HCT116 (cell line): Measurements from ENCODE around the gene TLR5. TPM values are rescaled to one million over a fixed set of nuclear protein-coding genes. Genes with fewer than 3 reads are reported as not detected.

Experiments
- ATAC-seq: fragments of 200-7000 bp; cut with Tn5 transposase; 2 replicates; pipeline ENCODE4 v1.9.1; 2020; ENCODE audit warnings: mild to moderate bottlenecking, moderate library complexity
- BruUV-seq: library from RNA; stranded (reverse); fragments of 400-500 nt; replicated peaks from 2 replicates; lab custom pipeline; 2021; lab: Mats Ljungman, UMichigan
- CTCF ChIA-PET: fragments of 300-600 bp; sonication (Branson Sonifier 250); formaldehyde crosslinking; loops from one replicate; lab custom pipeline; 2021; ENCODE audit warnings: antibody characterized with exemption; lab: Charles Lee
- POLR2A ChIA-PET: fragments of 300-600, 350-600 bp; sonication (Branson Sonifier 250); formaldehyde crosslinking; loops from one replicate; lab custom pipeline; 2021; ENCODE audit warnings: antibody characterized with exemption; lab: Charles Lee
- RAD21 ChIA-PET, 2 experiments: fragments of 300-600 bp; sonication (Branson Sonifier 250); formaldehyde crosslinking; loops; one replicate each; lab custom pipeline; 2023; ENCODE audit warnings: low total read pairs in 2 of 2; ENCODE audit not compliant: uncharacterized antibody in 2 of 2, unreplicated experiment in 2 of 2, low non-redundant PET in 1 of 2; lab: Charles Lee
- DNase-seq: peaks from one replicate; pipeline ENCODE4 v3.0.0-alpha.2; 2010; ENCODE audit warnings: low read depth, low spot score
- H2AFZ ChIP-seq: fragments of 200-600 bp; shearing (Covaris generic), sonication (generic); 2 replicates; pipeline ENCODE4 v1.6.1; 2017; ENCODE audit warnings: low read depth, mixed run types, mixed read lengths, antibody characterized with exemption, low read length; ENCODE audit not compliant: poor library complexity, severe bottlenecking
- H3K27ac ChIP-seq: 2 replicates; pipeline ENCODE4 v1.5.1; 2012; ENCODE audit warnings: low read depth, low read length
- H3K27me3 ChIP-seq: fragments of 200-600 bp; sonication (generic); 2 replicates; pipeline ENCODE4 v1.6.1; 2016; ENCODE audit warnings: mixed run types, low read length, mixed read lengths; ENCODE audit not compliant: insufficient read depth
- H3K36me3 ChIP-seq, 2 experiments: fragments of 200-500 bp in 1 of 2; fragments of 200-600 bp in 1 of 2; sonication (Bioruptor generic) in 1 of 2; sonication (generic) in 1 of 2; 2 replicates each; pipeline versions ENCODE4 v1.5.1 to v1.6.1; 2014 to 2016; ENCODE audit warnings: low read length in 2 of 2, inconsistent platforms in 1 of 2, mixed read lengths in 1 of 2, mixed run types in 1 of 2; ENCODE audit not compliant: insufficient read depth in 2 of 2, control insufficient read depth in 1 of 2
- H3K4me1 ChIP-seq, 2 experiments: fragments of 200-600 bp in 1 of 2; sonication (generic) in 1 of 2; 2 replicates each; pipeline versions ENCODE4 v1.5.1 to v1.6.1; 2012 to 2017; ENCODE audit warnings: low read length in 2 of 2, inconsistent platforms in 1 of 2, mild to moderate bottlenecking in 1 of 2, mixed read lengths in 1 of 2, mixed run types in 1 of 2, moderate library complexity in 1 of 2; ENCODE audit not compliant: insufficient read depth in 2 of 2, control insufficient read depth in 1 of 2
- H3K4me2 ChIP-seq: fragments of 200-600 bp; sonication (generic); 2 replicates; pipeline ENCODE4 v1.6.1; 2017; ENCODE audit warnings: mixed run types, low read length, mixed read lengths
- H3K4me3 ChIP-seq, 2 experiments: fragments of 200-600 bp in 1 of 2; sonication (generic) in 1 of 2; replicated peaks in 1 of 2; 2 replicates each; pipeline ENCODE4 v1.5.1; 2011 to 2016; ENCODE audit warnings: low read length in 2 of 2, control low read depth in 1 of 2, low read depth in 1 of 2, mild to moderate bottlenecking in 1 of 2, mixed read lengths in 1 of 2, mixed run types in 1 of 2
- H3K79me2 ChIP-seq: fragments of 200-600 bp; sonication (generic); 2 replicates; pipeline ENCODE4 v1.6.1; 2017; ENCODE audit warnings: mild to moderate bottlenecking, mixed run types, low read length, moderate library complexity, mixed read lengths; ENCODE audit not compliant: insufficient read depth
- H3K9ac ChIP-seq: fragments of 200-600 bp; sonication (generic); 2 replicates; pipeline ENCODE4 v1.6.1; 2016; ENCODE audit warnings: low read length, mixed read lengths
- H3K9me2 ChIP-seq: fragments of 200-600 bp; sonication (generic), shearing (Covaris generic); 2 replicates; pipeline ENCODE4 v1.6.1; 2017; ENCODE audit warnings: mixed run types, mild to moderate bottlenecking, moderate library complexity; ENCODE audit not compliant: insufficient read depth
- H3K9me3 ChIP-seq, 2 experiments: fragments of 200-500 bp in 1 of 2; fragments of 200-600 bp in 1 of 2; sonication (Bioruptor generic) in 1 of 2; sonication (generic) in 1 of 2; 2 replicates each; pipeline ENCODE4 v1.6.1; 2014 to 2017; ENCODE audit warnings: low read length in 2 of 2, mixed read lengths in 2 of 2, inconsistent platforms in 1 of 2, low read depth in 1 of 2, mild to moderate bottlenecking in 1 of 2, mixed run types in 1 of 2, moderate library complexity in 1 of 2; ENCODE audit not compliant: control insufficient read depth in 1 of 2, insufficient read depth in 1 of 2
- H4K20me1 ChIP-seq: fragments of 200-600 bp; sonication (generic), shearing (Covaris generic); 2 replicates; pipeline ENCODE4 v1.6.1; 2017; ENCODE audit warnings: mixed run types, mild to moderate bottlenecking, moderate library complexity; ENCODE audit not compliant: insufficient read depth
- CBX3 ChIP-seq: IDR thresholded peaks from 2 replicates; pipeline ENCODE4 v1.6.1; 2012; ENCODE audit warnings: low read depth
- CEBPB ChIP-seq: IDR thresholded peaks from 2 replicates; pipeline ENCODE4 v1.6.1; 2012; ENCODE audit warnings: low read depth
- EGR1 ChIP-seq: IDR thresholded peaks from 2 replicates; pipeline ENCODE4 v1.6.1; 2012; ENCODE audit warnings: low read depth
- EZH2phosphoT487 ChIP-seq: fragments of 200-600 bp; IDR thresholded peaks from 2 replicates; pipeline ENCODE4 v1.6.1; 2018; ENCODE audit warnings: antibody characterized with exemption, borderline replicate concordance
- FOSL1 ChIP-seq: IDR thresholded peaks from 2 replicates; pipeline ENCODE4 v1.6.1; 2012; ENCODE audit warnings: low read depth
- JUND ChIP-seq: IDR thresholded peaks from 2 replicates; pipeline ENCODE4 v1.6.1; 2012
- POLR2A ChIP-seq: IDR thresholded peaks from 2 replicates; pipeline ENCODE4 v1.7.0; 2011; ENCODE audit warnings: borderline replicate concordance; ENCODE audit not compliant: insufficient read depth, insufficient read length; ENCODE audit errors: extremely low read depth
- POLR2AphosphoS5 ChIP-seq: IDR thresholded peaks from 2 replicates; pipeline ENCODE4 v1.6.1; 2011; ENCODE audit warnings: mild to moderate bottlenecking, low read depth, low read length, moderate library complexity
- RAD21 ChIP-seq: IDR thresholded peaks from 2 replicates; pipeline ENCODE4 v1.6.1; 2012; ENCODE audit warnings: low read depth, mild to moderate bottlenecking
- REST ChIP-seq: IDR thresholded peaks from 2 replicates; pipeline ENCODE4 v1.6.1; 2012; ENCODE audit warnings: low read depth
- SIN3A ChIP-seq: IDR thresholded peaks from 2 replicates; pipeline ENCODE4 v1.6.1; 2012; ENCODE audit warnings: low read depth
- SP1 ChIP-seq: IDR thresholded peaks from 2 replicates; pipeline ENCODE4 v1.6.1; 2012; ENCODE audit warnings: low read depth
- SRF ChIP-seq: IDR thresholded peaks from 2 replicates; pipeline ENCODE4 v1.6.1; 2012; ENCODE audit warnings: low read depth
- ZBTB33 ChIP-seq: IDR thresholded peaks from 2 replicates; pipeline ENCODE4 v1.6.1; 2011; ENCODE audit warnings: mild to moderate bottlenecking, low read length, moderate library complexity; ENCODE audit not compliant: insufficient replicate concordance; ENCODE audit errors: extremely low read depth
- ZFX ChIP-seq: fragments of 450-650 bp; IDR thresholded peaks from 2 replicates; pipeline ENCODE4 v1.6.1; 2017
- intact Hi-C: fragments of 100-400 bp; cut with micrococcal nuclease; formaldehyde crosslinking; loops from 2 replicates; pipeline ENCODE4 v1.10.0; 2022
- total RNA-seq: library from RNA; stranded (reverse); gene quantifications from one replicate; pipeline ENCODE4 v1.2.1, GENCODE V29; 2021; ENCODE audit not compliant: unreplicated experiment

Gene TLR5
- total RNA-seq, 1 experiment from 2014 or later = 1.2 TPM

- Histone ChIP-seq H3K27me3 (no peaks in the 10 kb centered on the region), H3K9me3 (no peaks in the 10 kb centered on the region), H3K79me2 (no peaks in the 10 kb centered on the region), H3K4me1 (no peaks in the 10 kb centered on the region), H3K9ac (no peak overlapping the region), H3K27ac (no peak overlapping the region), H4K20me1 (no peaks in the 10 kb centered on the region), H3K4me3 (no peak overlapping the region), H3K9me2 (no peaks in the 10 kb centered on the region), H2AFZ (no peak overlapping the region), H3K36me3 (no peaks in the 10 kb centered on the region), H3K4me2 (no peak overlapping the region)
- CTCF ChIA-PET = interaction anchor here (1.9 kb wide), 1 partner anchor 8 kb away, joined by 8 read pairs; no protein-coding TSS in a partner anchor
- TF ChIP-seq ZFX (no peak), FOSL1 (no peak), EZH2phosphoT487 (no peak), ZBTB33 (no peak), CEBPB (no peak), POLR2AphosphoS5 (no peak), POLR2A (no peak), CBX3 (no peak), EGR1 (no peak), RAD21 (no peak), SRF (no peak), SP1 (no peak), SIN3A (no peak), REST (no peak), JUND (no peak)
- DNase-seq (no peak), ATAC-seq (no peak)
- no TSS peak for BruUV-seq
- POLR2A ChIA-PET = no interaction called here
- intact Hi-C loops = no loop called here
- RAD21 ChIA-PET = no interaction called here
Observed at GRCh38 chr1:223097713-223098112, 45.3 kb downstream of the TLR5 start.
